GM21526 (cell line): Measurements from ENCODE around the gene TRPM8.
"Not testable (repeated sequence)": the region's sequence is repeated elsewhere in the genome, so short reads cannot be mapped to it uniquely, and the experiment has no call there.

ENCODE experiments used
- ATAC-seq: cut with Tn5 transposase; IDR thresholded peaks from one replicate; pipeline ENCODE4 v1.9.1; 2021; ENCODE audit warnings: moderate library complexity; ENCODE audit not compliant: unreplicated experiment, low FRiP score

TRPM8 gene

DNA sequence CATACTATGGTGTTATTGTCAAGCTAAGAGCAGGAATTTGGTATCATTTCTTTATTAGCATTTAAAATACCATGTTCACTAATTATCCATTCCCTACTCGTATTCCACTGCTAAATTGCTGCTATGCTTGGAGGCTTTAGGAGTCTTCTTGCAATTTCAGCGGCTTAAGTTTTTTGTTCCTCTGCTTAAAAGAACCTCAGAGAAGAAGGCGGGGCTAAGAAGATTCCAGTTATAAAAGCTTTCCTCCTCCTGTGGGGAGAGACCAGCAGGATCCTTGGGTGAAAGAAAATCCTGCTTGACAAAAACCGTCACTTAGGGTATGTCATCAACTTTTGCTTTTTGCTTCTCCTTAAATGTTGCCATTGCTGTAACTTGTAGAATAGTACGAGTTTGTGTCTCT, at the start of gene TRPM8:
Gene TRPM8, plus strand, starts transcription at position 258 of the 400 bp plus-strand sequence. CDS start 9,165 bp downstream, outside the sequence.
- ATAC-seq = no peak

GRCh38 chr2:233867993-233868532, 49.1 kb upstream of the TRPM8 start, which contains the start of gene MSL3B:
Gene MSL3B (minus strand): TSS chr2:233868386.
- no peak for ATAC-seq

- ATAC-seq = no peak
Measured at GRCh38 chr2:233871432-233871831, 45.7 kb upstream of the TRPM8 start.

GRCh38 chr2:233872125-233872524, 45.0 kb upstream of the TRPM8 start:
- ATAC-seq = not testable (repeated sequence)

GRCh38 chr2:233882353-233882752, 34.8 kb upstream of the TRPM8 start:
- no peak for ATAC-seq

DNA sequence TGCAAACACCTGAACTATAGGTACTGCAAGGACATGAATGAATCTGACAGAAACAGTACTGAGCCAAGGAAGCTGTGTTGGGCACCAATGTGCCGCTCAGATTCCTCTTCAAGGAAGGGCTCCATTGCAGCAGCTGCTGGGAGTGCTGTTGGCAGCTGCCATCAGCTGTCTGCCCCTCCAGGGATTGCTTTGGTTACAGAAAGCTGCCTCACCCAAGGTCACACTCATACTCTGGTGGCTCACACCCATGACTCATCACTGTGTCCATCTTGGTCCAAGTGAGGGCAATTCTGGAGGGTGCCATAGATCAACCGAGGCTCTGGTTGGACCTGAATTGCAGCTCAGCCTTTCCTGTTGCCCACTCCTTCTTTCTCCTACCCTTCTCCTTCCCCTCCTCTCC, 24.4 kb upstream of the TRPM8 start:
- ATAC-seq = no peak

GRCh38 chr2:233896253-233896652, 20.9 kb upstream of the TRPM8 start:
- not testable (repeated sequence) for ATAC-seq

GRCh38 chr2:233901367-233901766, 15.8 kb upstream of the TRPM8 start:
- no peak for ATAC-seq

DNA sequence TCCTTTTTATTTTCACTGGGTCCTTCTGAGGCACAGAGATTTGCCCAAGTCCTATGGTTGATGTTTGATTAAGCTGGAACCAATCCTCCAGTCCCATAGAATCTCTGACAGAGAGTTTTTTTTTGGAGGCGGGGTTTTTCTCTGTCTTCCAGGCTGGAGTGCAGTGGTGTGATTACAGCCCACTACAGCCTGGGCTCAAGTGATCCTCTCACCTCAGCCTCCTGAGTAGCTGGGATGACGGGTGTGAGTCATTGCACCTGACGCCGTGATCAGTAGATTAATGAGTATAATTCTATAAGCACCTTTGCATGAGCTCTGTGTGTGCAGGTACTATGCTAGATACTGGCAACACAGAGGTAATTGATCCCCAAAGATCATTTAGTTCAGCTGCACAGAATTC, 15.3 kb upstream of the TRPM8 start:
- ATAC-seq = no peak

DNA sequence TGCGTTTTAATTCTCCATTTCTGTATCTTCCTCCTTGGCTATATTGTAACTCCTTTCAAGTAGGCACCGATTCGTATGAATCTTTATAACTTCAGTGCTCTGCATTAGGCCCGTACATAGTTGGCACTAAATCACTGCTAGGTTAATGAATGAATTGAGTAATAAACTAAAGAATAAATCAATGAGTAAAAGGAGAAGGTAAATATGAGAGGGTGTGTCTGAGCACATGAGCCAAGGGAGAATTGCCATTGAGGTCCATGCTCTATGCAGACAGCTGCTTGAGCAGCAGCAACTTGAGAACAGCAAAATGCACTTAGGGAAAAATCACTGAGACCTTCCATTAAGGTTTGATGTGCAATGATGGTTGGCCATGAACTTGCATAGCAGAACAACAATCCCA, 11.2 kb upstream of the TRPM8 start:
- no peak for ATAC-seq

GRCh38 chr2:233907627-233908026, 9.5 kb upstream of the TRPM8 start:
- ATAC-seq = no peak

DNA sequence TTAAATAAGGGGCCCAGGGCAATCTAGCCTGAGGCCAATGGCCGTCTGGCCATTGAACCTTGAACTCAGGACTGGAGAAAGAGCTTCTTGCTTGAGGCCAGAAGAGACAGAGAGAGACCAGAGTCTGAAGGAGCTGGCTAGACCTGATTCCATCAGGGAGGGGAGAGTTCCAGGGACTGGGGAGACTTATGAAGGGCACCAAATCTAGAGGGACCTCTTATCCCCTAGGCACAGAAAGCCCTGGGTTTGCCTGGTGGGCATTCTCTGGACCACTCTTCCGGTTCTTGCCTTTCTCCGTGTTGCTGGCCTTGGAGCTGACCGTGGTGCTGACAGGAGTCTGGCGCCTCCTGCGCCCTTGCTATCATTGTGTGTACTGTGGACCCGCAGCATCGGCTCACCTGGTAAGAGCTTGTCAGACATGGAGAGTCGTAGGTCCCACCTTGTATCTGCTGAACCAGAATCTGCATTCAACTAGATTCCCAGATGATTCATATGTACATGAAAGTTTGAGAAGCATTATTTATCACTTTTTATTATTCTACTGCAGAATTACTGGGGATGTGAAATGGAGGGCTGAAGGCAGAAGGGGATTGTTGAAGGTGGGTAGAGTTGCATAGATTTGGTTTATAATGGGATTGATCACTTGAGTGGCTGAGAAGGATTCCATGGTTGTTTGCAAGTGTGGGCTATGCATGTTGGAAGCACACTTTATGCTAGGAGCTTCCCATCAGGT, 4.3 kb upstream of the TRPM8 start:
- no peak for ATAC-seq

DNA sequence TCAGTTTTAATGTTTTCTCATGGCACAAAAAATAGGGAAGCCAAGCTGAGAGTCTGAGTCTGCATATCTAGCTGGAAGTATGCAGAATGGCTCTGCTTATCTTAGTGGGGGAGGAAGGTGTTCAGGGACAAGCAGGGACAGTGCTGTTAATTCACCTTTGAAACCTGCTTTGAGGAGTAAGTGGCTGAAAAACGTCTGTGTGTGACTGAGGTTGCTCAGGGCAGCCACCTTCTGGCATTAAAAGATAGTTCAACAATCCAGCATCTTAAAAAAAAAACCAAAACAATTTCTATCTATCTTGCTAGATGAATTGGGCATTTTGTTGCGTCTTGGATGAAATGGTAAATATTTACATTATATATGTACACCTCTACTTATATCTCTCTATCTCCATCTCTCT, 2.0 kb upstream of the TRPM8 start:
- no peak for ATAC-seq

DNA sequence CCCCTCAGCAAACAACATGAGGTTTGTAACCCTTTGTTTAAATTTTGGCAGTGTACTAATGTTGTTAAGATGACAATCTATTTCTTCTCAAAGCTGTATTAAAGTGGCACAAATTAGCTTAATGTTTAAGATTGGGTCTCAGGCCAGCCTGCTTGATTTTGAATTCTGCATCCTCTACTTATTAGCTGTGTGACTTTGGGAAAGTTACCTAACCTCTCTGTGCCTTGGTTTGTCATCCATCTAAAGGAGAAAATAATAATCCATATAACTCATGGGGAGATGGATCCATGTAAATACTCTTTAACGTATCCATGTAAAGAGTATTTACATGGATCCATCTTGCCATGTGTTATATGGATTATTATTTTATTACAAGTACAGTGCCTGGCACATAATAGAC, 2.1 kb downstream of the TRPM8 start:
- no peak for ATAC-seq

DNA sequence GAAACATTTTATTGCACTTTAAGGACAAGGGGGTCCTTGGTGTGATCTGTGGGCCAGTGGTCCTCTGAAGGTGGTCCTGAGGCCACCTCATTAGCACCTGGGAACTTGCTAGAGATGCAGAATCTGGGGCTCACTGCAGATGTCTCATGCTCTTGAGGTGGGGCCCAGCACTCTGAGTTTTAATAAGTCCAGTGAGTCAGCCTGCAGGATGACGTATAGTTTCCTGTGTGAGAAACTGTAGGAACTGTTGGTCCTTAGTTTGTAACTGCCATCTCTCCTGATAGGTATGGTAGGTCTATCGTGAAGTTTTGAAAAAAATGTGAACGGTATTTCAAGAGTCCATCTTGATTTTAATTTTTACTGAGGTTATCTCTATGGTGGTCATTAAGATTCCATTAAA, 2.8 kb downstream of the TRPM8 start:
- no peak for ATAC-seq

GRCh38 chr2:233922471-233922870, 5.3 kb downstream of the TRPM8 start:
- no peak for ATAC-seq

GRCh38 chr2:233925402-233925801, 8.2 kb downstream of the TRPM8 start:
- ATAC-seq = no peak

DNA sequence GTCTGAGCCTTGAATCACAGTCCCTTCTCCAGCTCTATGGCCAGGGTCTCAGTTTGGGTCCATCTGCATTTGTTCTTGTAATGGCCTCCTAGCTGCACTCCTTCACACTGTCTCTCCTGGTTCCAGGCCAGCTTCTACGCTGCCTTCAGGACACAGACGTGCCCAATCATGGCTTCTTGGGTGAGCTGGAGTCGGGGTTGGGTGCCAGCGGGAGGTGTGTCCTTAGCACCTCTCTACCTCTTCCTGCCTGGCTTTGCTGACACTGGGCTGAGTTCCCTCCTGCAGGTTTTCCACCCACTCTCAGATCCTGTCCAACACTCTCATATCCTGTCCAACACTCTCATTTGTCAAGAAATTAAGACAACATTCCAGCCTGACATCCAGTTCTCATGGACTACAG, 9.6 kb downstream of the TRPM8 start:
- no peak for ATAC-seq

DNA sequence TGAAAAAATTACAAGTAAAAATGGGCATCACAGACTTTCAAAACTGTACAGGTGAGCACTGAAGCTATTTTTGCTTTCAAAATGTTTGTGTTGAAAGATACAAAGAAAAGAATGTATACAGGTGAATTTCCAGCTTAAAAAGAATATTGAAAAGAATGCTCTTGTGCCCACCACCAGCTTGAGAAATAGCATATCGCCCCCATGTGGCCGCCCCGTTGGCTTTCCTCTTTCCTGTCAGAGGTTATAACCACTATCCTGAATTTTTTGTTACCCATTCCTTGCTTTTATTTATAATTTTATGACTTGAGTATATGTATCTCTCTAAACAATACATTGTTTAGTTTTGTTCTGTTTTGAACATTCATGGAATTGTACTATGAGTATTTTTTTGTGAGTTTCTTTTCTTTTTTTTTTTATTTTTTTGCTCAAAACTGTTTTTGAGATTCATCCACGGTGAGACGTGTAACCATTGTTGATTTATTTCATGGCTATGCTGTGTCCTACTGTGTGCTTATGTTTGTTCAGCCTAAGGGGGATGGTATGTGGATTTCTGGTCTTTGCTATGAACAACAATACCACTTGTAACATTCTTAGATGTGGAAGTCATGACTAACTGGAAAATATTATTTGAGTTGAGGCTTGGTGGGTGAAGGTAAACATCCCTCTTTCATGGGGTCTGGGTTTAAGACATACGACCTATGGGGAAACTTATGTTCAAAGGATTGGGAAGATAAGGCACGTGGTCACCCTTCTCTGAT, 11.6 kb downstream of the TRPM8 start:
- no peak for ATAC-seq

DNA sequence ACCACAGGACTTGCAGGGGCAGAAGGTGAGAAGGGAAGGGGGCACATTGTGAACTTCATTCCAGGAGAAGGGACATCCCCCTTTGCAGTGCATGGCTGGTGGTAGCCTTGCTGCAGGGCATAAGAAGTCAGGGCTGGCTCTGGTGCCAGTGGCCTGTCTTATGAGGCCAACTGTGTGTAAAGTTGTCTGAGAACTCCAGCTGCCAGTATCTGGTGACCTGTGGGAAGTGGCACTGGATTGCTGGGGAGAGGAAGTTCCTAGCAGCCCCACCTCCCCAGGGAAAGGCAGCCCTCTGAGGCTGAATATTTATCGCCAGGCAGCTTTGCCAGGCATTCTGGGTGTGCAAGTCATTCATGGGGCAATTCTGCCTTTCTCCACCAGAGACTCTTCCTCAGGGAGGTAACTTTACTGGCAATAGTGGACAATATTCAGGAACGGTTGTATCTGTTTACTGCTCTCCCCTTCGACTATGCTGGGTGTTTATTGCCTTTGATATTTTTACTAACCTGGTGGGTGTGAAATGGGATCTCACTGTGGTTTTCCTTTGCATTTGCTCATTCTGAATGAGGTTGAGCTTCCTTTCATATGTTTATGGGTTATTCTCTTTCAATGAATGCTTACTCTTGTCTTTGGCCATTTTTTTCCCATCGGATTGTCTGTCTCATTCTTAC, 12.3 kb downstream of the TRPM8 start:
- ATAC-seq = no peak

- ATAC-seq = no peak
Measured at GRCh38 chr2:233934524-233934923, 17.4 kb downstream of the TRPM8 start.
